Astrocyte of the spinal cord (primary cell): ENCODE data around the gene PPARG.
"Not testable (repeated sequence)": the region's sequence is repeated elsewhere in the genome, so short reads cannot be mapped to it uniquely, and the experiment has no call there.

ENCODE experiments used
- DNase-seq: peaks from one replicate; pipeline ENCODE4 v3.0.0; 2011; ENCODE audit warnings: low read depth, low spot score
- H3K4me3 ChIP-seq: 2 replicates; pipeline ENCODE4 v1.5.1; 2011; ENCODE audit warnings: low read depth, mild to moderate bottlenecking, low read length, moderate library complexity
- in situ Hi-C: cut with HindIII; loops from 2 replicates; pipeline ENCODE4 v1.10.0; 2017; ENCODE audit warnings: low sequenced_read_pairs
- TF ChIP-seq, protein P1 (sequence below): IDR thresholded peaks from 2 replicates; pipeline ENCODE4 v1.5.1; 2012; ENCODE audit warnings: low read depth, mild to moderate bottlenecking, low read length, inconsistent platforms

Gene PPARG

DNA sequence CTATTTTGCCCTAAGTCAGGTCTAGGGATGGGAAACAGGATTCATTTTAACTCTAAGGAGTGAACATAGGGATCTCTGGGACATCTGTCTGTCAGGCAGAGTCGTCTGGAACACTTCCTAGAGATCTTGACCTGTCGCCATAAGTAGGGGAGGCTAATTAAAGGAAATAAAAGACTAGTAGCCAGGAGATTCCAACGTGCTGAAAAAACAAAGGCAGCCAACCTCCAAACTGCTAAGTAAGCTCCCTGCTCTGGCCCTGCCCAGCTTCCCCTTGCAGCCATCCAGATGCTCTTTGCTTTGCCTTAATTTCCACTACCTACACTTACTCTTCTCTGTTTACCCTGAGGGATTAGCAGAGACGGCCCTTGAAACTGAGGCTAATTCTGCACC, 177.0 kb downstream of the PPARG start:
- in situ Hi-C loops: no loop called here
- TF ChIP-seq, protein P1, sequence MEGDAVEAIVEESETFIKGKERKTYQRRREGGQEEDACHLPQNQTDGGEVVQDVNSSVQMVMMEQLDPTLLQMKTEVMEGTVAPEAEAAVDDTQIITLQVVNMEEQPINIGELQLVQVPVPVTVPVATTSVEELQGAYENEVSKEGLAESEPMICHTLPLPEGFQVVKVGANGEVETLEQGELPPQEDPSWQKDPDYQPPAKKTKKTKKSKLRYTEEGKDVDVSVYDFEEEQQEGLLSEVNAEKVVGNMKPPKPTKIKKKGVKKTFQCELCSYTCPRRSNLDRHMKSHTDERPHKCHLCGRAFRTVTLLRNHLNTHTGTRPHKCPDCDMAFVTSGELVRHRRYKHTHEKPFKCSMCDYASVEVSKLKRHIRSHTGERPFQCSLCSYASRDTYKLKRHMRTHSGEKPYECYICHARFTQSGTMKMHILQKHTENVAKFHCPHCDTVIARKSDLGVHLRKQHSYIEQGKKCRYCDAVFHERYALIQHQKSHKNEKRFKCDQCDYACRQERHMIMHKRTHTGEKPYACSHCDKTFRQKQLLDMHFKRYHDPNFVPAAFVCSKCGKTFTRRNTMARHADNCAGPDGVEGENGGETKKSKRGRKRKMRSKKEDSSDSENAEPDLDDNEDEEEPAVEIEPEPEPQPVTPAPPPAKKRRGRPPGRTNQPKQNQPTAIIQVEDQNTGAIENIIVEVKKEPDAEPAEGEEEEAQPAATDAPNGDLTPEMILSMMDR: no peak
- H3K4me3 ChIP-seq: no peak overlapping the region
- DNase-seq: no peak

DNA sequence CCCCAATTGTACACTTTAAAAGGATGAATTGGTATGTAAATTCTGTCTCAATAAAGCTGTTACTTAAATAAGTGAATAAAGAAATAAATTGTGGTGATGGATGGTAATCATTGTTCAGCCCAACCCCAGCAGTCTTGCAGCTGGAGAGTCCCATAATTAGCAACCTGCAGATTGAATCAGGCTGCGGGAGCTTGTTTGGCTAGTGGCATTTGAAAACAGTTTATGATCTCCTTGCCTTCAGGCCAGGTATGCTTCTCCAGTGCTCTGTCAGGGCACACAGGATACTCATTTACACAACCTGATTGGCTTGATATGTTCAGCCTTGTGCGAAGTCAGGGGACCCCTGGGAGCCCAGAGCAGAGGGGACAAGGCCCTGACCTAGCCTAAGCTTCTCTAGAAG, 178.9 kb downstream of the PPARG start:
- H3K4me3 ChIP-seq: no peak overlapping the region
- TF ChIP-seq, protein P1: no peak
- no peak for DNase-seq
- in situ Hi-C loops: no loop called here

DNA sequence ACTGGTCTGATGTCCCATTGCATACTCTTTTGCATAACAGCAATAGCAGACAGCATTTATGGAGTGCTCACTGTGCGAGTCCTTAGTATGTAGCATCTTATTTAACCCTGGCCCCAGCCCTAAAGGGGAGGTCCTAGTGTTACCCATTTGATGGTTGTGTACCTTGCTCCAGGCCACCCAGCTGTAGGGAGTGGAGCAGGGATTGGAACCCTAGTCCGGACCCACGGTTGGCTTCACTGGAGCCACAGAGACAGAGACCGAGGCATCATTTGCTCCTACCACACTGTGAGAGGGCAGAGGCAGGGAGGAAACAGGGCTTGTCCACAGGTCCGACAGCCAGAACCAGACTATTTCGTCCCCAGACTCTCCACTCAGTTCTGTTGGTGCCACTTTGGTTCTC, 179.4 kb downstream of the PPARG start:
- H3K4me3 ChIP-seq: no peak overlapping the region
- TF ChIP-seq, protein P1: no peak
- in situ Hi-C loops: no loop called here
- no peak for DNase-seq

DNA sequence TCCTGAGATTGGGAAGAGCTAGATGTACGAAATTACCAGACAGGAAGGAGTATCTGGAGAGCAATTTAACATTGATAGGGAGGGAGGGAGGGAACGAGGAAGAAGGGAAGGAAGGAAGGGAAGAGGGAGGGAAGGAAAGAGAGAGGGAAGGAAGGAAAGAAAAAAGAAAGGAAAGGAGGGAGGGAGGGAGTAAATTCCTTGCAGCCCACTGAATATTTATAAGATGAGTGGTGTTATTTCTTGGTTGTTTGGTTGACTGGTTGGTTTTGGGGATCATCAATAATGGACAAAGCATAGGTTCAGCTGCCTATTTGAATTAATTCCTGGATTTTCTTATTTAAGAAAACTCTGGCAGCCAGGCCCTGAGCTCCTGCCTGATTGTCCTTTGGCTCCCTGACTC, 179.9 kb downstream of the PPARG start:
- in situ Hi-C loops: no loop called here

DNA sequence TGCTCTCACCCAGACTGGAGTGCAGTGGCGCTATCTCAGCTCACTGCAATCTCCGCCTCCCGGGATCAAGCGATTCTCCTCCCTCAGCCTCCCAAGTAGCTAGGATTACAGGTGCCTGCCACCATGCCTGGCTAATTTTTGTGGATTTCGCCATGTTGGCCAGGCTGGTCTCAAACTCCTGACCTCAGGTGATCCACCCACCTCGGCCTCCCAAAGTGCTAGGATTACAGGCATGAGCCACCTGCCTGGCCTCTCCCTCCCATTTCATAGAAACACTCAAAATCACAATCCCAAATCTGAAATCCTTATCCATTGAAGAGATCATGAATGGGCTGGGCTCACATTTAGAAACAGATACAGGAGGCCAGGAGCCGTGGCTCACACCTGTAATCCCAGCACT, 180.4 kb downstream of the PPARG start:
- H3K4me3 ChIP-seq, DNase-seq, in situ Hi-C loops: not testable (repeated sequence)

More for the DNA sequence above, 179.9 kb downstream of the PPARG start:
- H3K4me3 ChIP-seq: no peak overlapping the region
- TF ChIP-seq, protein P1: no peak
- no peak for DNase-seq

DNA sequence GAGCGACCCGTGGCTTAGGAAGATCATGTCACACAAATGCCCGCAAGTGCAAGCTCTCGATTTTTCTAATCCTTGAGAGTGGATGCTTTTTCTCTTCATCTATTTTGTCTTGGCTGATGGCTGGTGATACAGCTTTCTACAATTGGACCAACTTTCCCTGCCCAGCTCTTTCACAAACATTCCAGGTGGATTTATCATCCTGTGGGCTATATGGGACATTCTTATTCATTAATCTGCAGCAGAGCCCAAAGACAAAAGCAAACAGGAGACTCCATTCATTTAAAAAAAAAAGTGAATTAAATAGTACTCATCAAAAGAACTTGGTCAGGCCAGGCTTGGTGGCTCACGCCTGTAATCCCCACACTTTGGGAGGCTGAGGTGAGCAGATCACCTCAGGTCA, 181.2 kb downstream of the PPARG start:
- in situ Hi-C loops: no loop called here
- peak; percentile 51 for DNase-seq
- TF ChIP-seq, protein P1: no peak
- no peak overlapping the region for H3K4me3 ChIP-seq

DNA sequence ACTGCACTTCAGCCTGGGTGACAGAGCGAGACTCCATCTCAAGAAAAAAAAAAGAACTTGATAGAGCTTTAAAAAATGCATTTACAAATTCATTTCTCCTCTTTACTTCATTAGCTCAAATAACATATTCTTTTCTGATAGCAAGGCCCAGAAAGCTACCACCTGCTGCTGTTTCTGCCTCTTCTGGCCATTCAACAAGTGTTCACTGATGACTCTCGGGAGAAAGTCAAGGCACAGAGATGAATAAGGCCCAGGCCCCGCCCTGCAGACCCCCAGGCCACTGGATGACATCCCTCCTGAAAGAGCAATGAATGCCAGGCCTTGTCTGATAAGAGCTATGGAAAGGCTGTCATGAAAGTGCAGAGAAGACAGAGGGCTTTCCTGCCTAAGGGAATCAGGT, 181.8 kb downstream of the PPARG start:
- H3K4me3 ChIP-seq: no peak overlapping the region
- in situ Hi-C loops: no loop called here
- TF ChIP-seq, protein P1: no peak
- DNase-seq: no peak
